CD4-positive, alpha-beta T cell treated with Interleukin-17A for 1 hour (primary cell): ENCODE measurements around the gene MMP14.

Source experiments
- DNase-seq: peaks from one replicate; pipeline ENCODE4 v3.0.0-alpha.2; 2020

Gene MMP14

GRCh38 chr14:22864979-22865378 is 28.6 kb downstream of the MMP14 start:
- no peak for DNase-seq

DNA sequence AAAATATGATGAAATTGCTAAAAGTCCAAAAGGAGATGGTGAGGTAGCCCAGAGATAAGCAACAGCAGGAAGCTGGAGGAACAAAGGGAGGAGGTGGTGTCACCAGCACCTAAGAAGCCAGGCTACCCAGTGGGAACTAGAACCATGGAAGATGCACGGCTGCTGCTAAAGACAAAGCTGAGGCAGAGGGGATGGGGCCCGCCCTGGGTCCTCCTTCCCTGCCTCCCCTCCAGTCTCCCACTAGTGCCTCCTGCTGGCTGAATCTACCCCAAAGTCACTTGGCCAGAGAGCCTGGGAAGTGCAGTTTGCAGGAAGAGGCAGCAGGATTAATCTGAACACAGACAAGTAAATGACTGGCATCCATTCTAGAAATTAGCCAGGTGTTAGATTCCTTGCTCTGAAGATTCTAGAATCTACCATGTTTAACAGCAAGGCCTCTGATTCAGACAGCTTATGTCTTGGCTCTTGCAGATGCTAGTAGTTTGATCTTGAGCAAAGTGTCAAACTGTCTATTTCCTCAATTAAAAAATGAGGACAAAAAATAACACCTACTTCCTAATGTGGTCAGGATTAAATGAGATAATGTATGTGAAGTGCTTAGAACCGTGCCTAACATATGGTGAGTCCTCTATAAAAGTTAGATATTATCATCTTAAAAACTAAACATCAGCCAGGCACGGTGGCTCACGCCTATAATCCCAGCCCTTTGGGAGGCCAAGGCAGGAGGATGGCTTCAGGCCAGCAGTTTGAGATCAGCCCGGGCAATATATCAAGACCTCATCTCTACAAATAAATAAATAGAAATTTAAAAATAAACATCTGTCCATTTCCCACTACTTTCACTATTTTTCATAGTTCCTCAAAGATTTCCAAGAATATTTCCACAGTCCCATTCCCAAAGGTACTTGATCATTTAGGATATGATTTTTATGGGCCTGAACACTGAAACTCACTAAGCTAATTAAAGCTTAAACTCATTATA is 29.3 kb downstream of the MMP14 start:
- no peak for DNase-seq

DNA sequence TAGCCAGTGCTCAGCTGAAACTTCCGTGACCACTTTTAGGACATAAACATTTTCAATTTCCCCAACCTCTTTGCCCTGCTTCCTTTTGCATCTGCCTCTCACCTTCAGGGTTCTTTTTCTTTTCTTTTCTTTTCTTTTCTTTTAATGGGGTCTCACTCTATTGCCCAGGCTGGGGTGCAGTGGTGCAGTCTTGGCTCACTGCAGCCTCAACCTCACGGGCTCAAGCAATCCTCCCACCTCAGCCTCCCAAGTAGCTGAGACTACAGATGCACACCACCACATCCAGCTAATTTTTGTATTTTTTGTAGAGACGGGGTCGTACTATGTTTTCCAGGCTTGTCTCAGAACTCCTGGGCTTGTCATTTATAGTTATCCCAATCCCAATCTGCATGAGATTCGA is 30.5 kb downstream of the MMP14 start:
- DNase-seq = no peak

DNA sequence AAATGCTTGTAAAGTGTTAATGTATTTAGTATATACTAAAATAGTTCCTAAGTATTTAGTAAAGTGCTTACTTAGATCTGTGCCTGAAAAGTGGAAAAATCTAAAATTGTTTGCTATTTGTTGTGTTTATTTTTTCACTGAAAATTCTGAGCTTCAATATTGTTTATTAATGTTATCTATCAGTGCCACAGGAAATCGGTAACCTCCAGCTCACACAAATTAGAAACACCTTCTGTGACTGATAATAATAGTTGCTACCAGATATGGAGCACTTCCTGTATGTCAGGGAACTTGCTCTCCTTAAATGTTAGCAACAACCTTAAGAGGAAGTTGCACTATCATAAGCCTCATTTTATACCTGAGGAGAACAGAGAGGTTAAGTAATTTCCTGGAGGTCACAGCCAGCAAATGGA is 34.4 kb downstream of the MMP14 start:
- no peak for DNase-seq

- peak; percentile 89 for DNase-seq
Measured at GRCh38 chr14:22871224-22872032, 35.0 kb downstream of the MMP14 start, which contains the start of gene LRP10. Gene LRP10 (plus strand): TSS chr14:22871740. CDS start chr14:22872304, 564 bp downstream.

- peak; percentile 82 for DNase-seq
Measured at GRCh38 chr14:22872033-22872832, 35.8 kb downstream of the MMP14 start.

GRCh38 chr14:22872833-22873520 is 36.6 kb downstream of the MMP14 start:
- DNase-seq = no peak

DNA sequence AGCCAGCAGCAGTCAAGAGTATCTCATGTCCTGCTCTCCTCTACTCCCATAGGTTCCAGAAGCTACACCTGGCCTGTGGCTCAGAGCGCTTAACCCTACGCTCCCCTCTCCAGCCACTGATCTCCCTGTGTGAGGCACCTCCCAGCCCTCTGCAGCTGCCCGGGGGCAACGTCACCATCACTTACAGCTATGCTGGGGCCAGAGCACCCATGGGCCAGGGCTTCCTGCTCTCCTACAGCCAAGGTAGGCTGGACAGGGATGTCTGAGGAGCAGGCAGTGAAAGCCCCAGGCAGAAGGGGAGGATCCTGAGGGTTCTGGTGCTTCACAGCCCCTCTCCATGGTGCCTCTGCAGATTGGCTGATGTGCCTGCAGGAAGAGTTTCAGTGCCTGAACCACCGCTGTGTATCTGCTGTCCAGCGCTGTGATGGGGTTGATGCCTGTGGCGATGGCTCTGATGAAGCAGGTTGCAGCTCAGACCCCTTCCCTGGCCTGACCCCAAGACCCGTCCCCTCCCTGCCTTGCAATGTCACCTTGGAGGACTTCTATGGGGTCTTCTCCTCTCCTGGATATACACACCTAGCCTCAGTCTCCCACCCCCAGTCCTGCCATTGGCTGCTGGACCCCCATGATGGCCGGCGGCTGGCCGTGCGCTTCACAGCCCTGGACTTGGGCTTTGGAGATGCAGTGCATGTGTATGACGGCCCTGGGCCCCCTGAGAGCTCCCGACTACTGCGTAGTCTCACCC is 38.8 kb downstream of the MMP14 start:
- DNase-seq = no peak

GRCh38 chr14:22875748-22876319 is 39.4 kb downstream of the MMP14 start:
- DNase-seq = no peak

DNA sequence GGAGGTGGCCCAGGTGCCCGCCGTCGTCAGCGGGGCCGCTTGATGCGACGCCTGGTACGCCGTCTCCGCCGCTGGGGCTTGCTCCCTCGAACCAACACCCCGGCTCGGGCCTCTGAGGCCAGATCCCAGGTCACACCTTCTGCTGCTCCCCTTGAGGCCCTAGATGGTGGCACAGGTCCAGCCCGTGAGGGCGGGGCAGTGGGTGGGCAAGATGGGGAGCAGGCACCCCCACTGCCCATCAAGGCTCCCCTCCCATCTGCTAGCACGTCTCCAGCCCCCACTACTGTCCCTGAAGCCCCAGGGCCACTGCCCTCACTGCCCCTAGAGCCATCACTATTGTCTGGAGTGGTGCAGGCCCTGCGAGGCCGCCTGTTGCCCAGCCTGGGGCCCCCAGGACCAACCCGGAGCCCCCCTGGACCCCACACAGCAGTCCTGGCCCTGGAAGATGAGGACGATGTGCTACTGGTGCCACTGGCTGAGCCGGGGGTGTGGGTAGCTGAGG is 40.7 kb downstream of the MMP14 start:
- DNase-seq = no peak

- no peak for DNase-seq
Measured at GRCh38 chr14:22878271-22879246, 42.2 kb downstream of the MMP14 start.

GRCh38 chr14:22882064-22882463 is 45.7 kb downstream of the MMP14 start:
- no peak for DNase-seq

GRCh38 chr14:22882529-22883172 is 46.3 kb downstream of the MMP14 start:
- DNase-seq = peak; percentile 64

DNA sequence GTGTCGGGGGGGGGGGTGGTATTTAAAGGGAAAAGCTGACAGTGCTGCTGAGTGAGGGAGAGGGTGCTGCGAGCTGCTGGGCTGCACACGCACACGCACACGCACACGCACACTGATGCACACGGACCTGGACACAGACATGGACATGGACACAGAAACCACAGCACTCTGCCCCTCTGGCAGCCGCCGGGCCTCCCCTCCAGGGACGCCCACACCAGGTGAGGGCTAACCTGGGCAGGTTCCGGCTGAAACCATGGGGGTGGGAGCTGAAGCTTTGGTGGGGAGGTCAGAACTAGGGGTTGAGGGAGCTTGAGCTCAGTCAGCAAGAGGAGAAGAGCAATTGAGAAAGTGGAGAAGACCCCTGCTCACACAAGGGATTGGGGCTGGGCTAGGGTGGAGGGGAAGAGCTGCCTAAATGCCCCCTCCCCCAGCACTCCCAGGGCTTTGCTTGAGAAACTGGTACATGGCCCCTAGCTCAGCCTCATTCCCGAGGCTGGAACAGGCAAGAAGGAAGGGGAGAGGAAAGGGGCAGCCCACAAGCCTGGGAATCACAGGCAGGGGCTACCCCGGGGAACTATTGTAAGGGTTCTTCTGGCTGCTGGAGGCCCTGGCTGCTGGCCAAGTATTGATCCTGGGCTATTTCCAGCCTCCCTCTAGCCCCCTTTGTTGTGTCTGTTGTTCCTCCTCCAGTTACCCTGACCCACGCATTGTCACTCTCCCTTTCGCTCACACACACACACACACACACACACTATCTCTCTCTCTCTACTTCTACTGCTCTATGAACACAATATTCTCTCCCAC is 47.0 kb downstream of the MMP14 start, which contains the start of gene REM2:
REM2 (plus strand) TSS at position 50 of the 804 bp plus-strand sequence; CDS start at position 116, 66 bp downstream.
- DNase-seq = no peak

GRCh38 chr14:22884076-22884737 is 47.8 kb downstream of the MMP14 start:
- no peak for DNase-seq

- no peak for DNase-seq
Measured at GRCh38 chr14:22884738-22885523, 48.5 kb downstream of the MMP14 start.

- DNase-seq = no peak
Measured at GRCh38 chr14:22885975-22886374, 49.6 kb downstream of the MMP14 start.
